Adrenal gland (tissue), 12 donors: Measurements from ENCODE around the gene PSMA8. TPM values are rescaled to one million over a fixed set of nuclear protein-coding genes. Genes with fewer than 3 reads are reported as not detected.

Experiments
- DNase-seq, 7 donors: peaks; one replicate each; pipeline ENCODE4 v3.0.0-alpha.2; 2019 to 2020
- H3K27ac ChIP-seq, 5 donors: fragments of 200-600 bp; sonication (generic) in 4 of 5; 1 replicate in 3 of 5; 2 replicates in 2 of 5; pipeline versions ENCODE4 v1.5.1 to v1.8.0; 2016 to 2020; ENCODE audit warnings: mild to moderate bottlenecking in 1 of 5
- H3K27me3 ChIP-seq: fragments of 200-600 bp; 2 replicates; pipeline ENCODE4 v1.8.0; 2021
- H3K36me3 ChIP-seq, 2 donors: fragments of 200-600 bp; replicated peaks in 1 of 2; 1 replicate in 1 of 2; 2 replicates in 1 of 2; pipeline versions ENCODE4 v1.5.1 to v1.8.0; 2018 to 2022
- H3K4me1 ChIP-seq, 2 donors: fragments of 200-600 bp; replicated peaks in 1 of 2; 1 replicate in 1 of 2; 2 replicates in 1 of 2; pipeline versions ENCODE4 v1.5.1 to v1.8.0; 2018 to 2021
- H3K4me3 ChIP-seq, 4 donors: fragments of 200-600 bp; sonication (generic) in 3 of 4; one replicate each; pipeline ENCODE4 v1.5.1; 2016 to 2018
- H3K9me3 ChIP-seq, 3 donors: fragments of 200-600 bp; sonication (generic) in 1 of 3; replicated peaks in 1 of 3; 1 replicate in 2 of 3; 2 replicates in 1 of 3; pipeline versions ENCODE4 v1.5.1 to v1.8.0; 2016 to 2021
- CTCF ChIP-seq, 6 experiments: fragments of 450-650 bp in 4 of 6; fragments of 200-600 bp in 2 of 6; sonication (generic) in 1 of 6; IDR thresholded peaks; 1 replicate in 5 of 6; 2 replicates in 1 of 6; pipeline versions ENCODE4 v1.5.1 to v1.8.0; 2016 to 2021; ENCODE audit warnings: antibody characterized with exemption in 6 of 6, mild to moderate bottlenecking in 2 of 6, moderate library complexity in 1 of 6
- POLR2A ChIP-seq, 2 donors: fragments of 450-650 bp; IDR thresholded peaks; one replicate each; pipeline ENCODE4 v1.6.1; 2017; ENCODE audit warnings: antibody characterized with exemption in 2 of 2, mild to moderate bottlenecking in 2 of 2, moderate library complexity in 1 of 2
- WGBS, 4 donors: extraction: QIAGEN DNeasy Blood & Tissue Kit in 2 of 4; methylation state at CpG; one replicate each; pipeline versions ENCODE4 v1.1.5 to v1.1.7; 2013 to 2017; 5-methylcytosine and 5-hydroxymethylcytosine counted together
- intact Hi-C, 2 donors: fragments of 100-400 bp; cut with DNase I; formaldehyde crosslinking; loops; one replicate each; pipeline versions ENCODE4 v1.14.1 to v1.15.0; 2022 to 2023
- polyA plus RNA-seq, 3 donors: library from polyadenylated mRNA; stranded (reverse); fragments of 200-250 nt in 2 of 3; fragments of 350-450 nt in 1 of 3; fragmentation: Illumina TruSeq in 1 of 3; extraction: RNeasy Lipid Tissue Mini Kit (QIAGEN cat#74804) in 1 of 3; gene quantifications; one replicate each; pipeline ENCODE4 v1.2.3, GENCODE V29; 2013 to 2014
- total RNA-seq, 9 donors: library from RNA; depleted of rRNA in 4 of 9; stranded (reverse); fragments of >200 nt in 4 of 9; fragments of 120-200 nt in 1 of 9; fragmentation: NEBNext Ultra II Directional in 1 of 9; extraction: Animal tissue kit (Norgen Biotek cat#: 25700) in 1 of 9; gene quantifications; one replicate each; pipeline versions ENCODE4 v1.1.0 to v1.2.4, GENCODE V29; 2013 to 2023
- donor health status: healthy with polysubstance abuse.
- donor health status: Bipolar disorder and iron deficiency.
- donor health status: DM: yes; HTN: yes; CAD: no.
- donor health status: DM: no; HTN: no; CAD: no.
- donor health status: DM: no; HTN: no; CAD: no.
- donor health status: DM: yes; HTN: yes; CAD: no.

PSMA8 gene
- total and polyA plus RNA-seq, 12 donors, result 0.07 to 0.36 (median 0.22) TPM; not detected in 7

- 82 to 93% (median 92%) methylated on average over 1 of the region's 1 CpG for WGBS, 4 donors
- no peak for DNase-seq
- intact Hi-C loops, result no loop called here
- no peaks in the 10 kb centered on the region for H3K4me1 ChIP-seq
- no peaks in the 10 kb centered on the region for H3K9me3 ChIP-seq
- H3K36me3 ChIP-seq, result no peaks in the 10 kb centered on the region
- H3K27ac ChIP-seq, result no peak overlapping the region
- no peaks in the 10 kb centered on the region for H3K27me3 ChIP-seq
- TF ChIP-seq POLR2A (IDR thresholded peaks at IDR 0.05) (no peak), CTCF (IDR thresholded peaks at IDR 0.05) (no peak)
- H3K4me3 ChIP-seq, result no peak overlapping the region
These were observed 71.6 kb downstream of the PSMA8 start for GRCh38 chr18:26205318-26205717.

- no peak for TF ChIP-seq POLR2A (IDR thresholded peaks at IDR 0.05)
- no peak for TF ChIP-seq CTCF (IDR thresholded peaks at IDR 0.05)
- no peaks in the 10 kb centered on the region for H3K27me3 ChIP-seq
- 94 to 98% (median 96%) methylated on average over 2 of the region's 2 CpGs for WGBS, 4 donors
- no peak for DNase-seq
- no peak overlapping the region for H3K4me3 ChIP-seq
- no peaks in the 10 kb centered on the region for H3K4me1 ChIP-seq
- no peak overlapping the region for H3K27ac ChIP-seq
- no peaks in the 10 kb centered on the region for H3K36me3 ChIP-seq
- no peaks in the 10 kb centered on the region for H3K9me3 ChIP-seq
- intact Hi-C loops, result no loop called here
These were observed 72.8 kb downstream of the PSMA8 start for GRCh38 chr18:26206488-26206887.

GRCh38 chr18:26207937-26208336 lies 74.3 kb downstream of the PSMA8 start:
- DNase-seq, result no peak
- H3K27me3 ChIP-seq, result no peaks in the 10 kb centered on the region
- H3K27ac ChIP-seq, result no peak overlapping the region
- intact Hi-C loops, result no loop called here
- H3K36me3 ChIP-seq, result no peaks in the 10 kb centered on the region
- no peak overlapping the region for H3K4me3 ChIP-seq
- no peaks in the 10 kb centered on the region for H3K4me1 ChIP-seq
- TF ChIP-seq POLR2A (IDR thresholded peaks at IDR 0.05), result no peak
- TF ChIP-seq CTCF (IDR thresholded peaks at IDR 0.05), result no peak
- WGBS, 4 donors, result 82 to 90% (median 88%) methylated on average over 3 of the region's 3 CpGs
- H3K9me3 ChIP-seq, result no peaks in the 10 kb centered on the region

- Histone ChIP-seq H3K27ac (no peak overlapping the region), H3K36me3 (no peaks in the 10 kb centered on the region), H3K27me3 (peaks cover 3% of the 10 kb centered on the region), H3K4me1 (no peaks in the 10 kb centered on the region), H3K4me3 (no peak overlapping the region), H3K9me3 (no peaks in the 10 kb centered on the region)
- intact Hi-C loops, result no loop called here
- TF ChIP-seq POLR2A (IDR thresholded peaks at IDR 0.05) (no peak), CTCF (IDR thresholded peaks at IDR 0.05) (no peak)
- DNase-seq, result no peak
- WGBS, 4 donors, result 78 to 82% (median 79%) methylated on average over 2 of the region's 2 CpGs
These were observed 75.3 kb downstream of the PSMA8 start for GRCh38 chr18:26208977-26209376.
